Trophoblast cell (in vitro differentiated cells and primary cell): Measurements from ENCODE around the gene XIST.

Source experiments
- DNase-seq, 2 donors: peaks; one replicate each; pipeline ENCODE4 v3.0.0-alpha.2; 2016
- H2AFZ ChIP-seq: 2 replicates; pipeline ENCODE4 v1.6.1; 2013; ENCODE audit warnings: low read length, moderate library complexity, mild to moderate bottlenecking; ENCODE audit not compliant: insufficient read depth, poor library complexity
- H2AK5ac ChIP-seq: 2 replicates; pipeline ENCODE4 v1.6.1; 2013; ENCODE audit warnings: mild to moderate bottlenecking, low read length
- H2BK120ac ChIP-seq: 2 replicates; pipeline ENCODE4 v1.6.1; 2013; ENCODE audit warnings: low read length, mild to moderate bottlenecking, moderate library complexity; ENCODE audit not compliant: insufficient read depth, poor library complexity
- H2BK12ac ChIP-seq: 2 replicates; pipeline ENCODE4 v1.6.1; 2013; ENCODE audit warnings: mild to moderate bottlenecking, low read length, moderate library complexity
- H2BK5ac ChIP-seq: 2 replicates; pipeline ENCODE4 v1.6.1; 2013; ENCODE audit warnings: low read length, low read depth, moderate library complexity, mild to moderate bottlenecking; ENCODE audit not compliant: poor library complexity
- H3K14ac ChIP-seq: 2 replicates; pipeline ENCODE4 v1.6.1; 2013; ENCODE audit warnings: mild to moderate bottlenecking, low read length
- H3K18ac ChIP-seq: 2 replicates; pipeline ENCODE4 v1.6.1; 2013; ENCODE audit warnings: mild to moderate bottlenecking, low read length
- H3K23ac ChIP-seq: 2 replicates; pipeline ENCODE4 v1.6.1; 2013; ENCODE audit warnings: low read length
- H3K27ac ChIP-seq: 2 replicates; pipeline ENCODE4 v1.5.1; 2013; ENCODE audit warnings: low read depth, mild to moderate bottlenecking, inconsistent platforms, low read length, moderate library complexity
- H3K27me3 ChIP-seq: 2 replicates; pipeline ENCODE4 v1.6.1; 2013; ENCODE audit warnings: inconsistent platforms, mild to moderate bottlenecking, low read length, moderate library complexity; ENCODE audit not compliant: insufficient read depth
- H3K36me3 ChIP-seq, 2 experiments: 1 replicate in 1 of 2; 2 replicates in 1 of 2; pipeline ENCODE4 v1.6.1; 2013; ENCODE audit warnings: low read length in 2 of 2, mild to moderate bottlenecking in 2 of 2, moderate library complexity in 1 of 2; ENCODE audit not compliant: insufficient read depth in 2 of 2, control insufficient read depth in 1 of 2
- H3K4ac ChIP-seq: 2 replicates; pipeline ENCODE4 v1.6.1; 2013; ENCODE audit warnings: low read depth, mild to moderate bottlenecking, low read length, moderate library complexity
- H3K4me1 ChIP-seq, 2 experiments: 1 replicate in 1 of 2; 2 replicates in 1 of 2; pipeline ENCODE4 v1.6.1; 2013; ENCODE audit warnings: low read length in 2 of 2, mild to moderate bottlenecking in 2 of 2, moderate library complexity in 1 of 2; ENCODE audit not compliant: insufficient read depth in 2 of 2, control insufficient read depth in 1 of 2
- H3K4me2 ChIP-seq: 2 replicates; pipeline ENCODE4 v1.6.1; 2013; ENCODE audit warnings: inconsistent platforms, mild to moderate bottlenecking, low read length, moderate library complexity
- H3K4me3 ChIP-seq: 2 replicates; pipeline ENCODE4 v1.5.1; 2013; ENCODE audit warnings: mild to moderate bottlenecking, low read depth, low read length, inconsistent platforms
- H3K79me1 ChIP-seq: one replicate; pipeline ENCODE4 v1.6.1; 2013; ENCODE audit warnings: low read length
- H3K79me2 ChIP-seq: 2 replicates; pipeline ENCODE4 v1.6.1; 2013; ENCODE audit warnings: low read length, mild to moderate bottlenecking; ENCODE audit not compliant: control insufficient read depth, insufficient read depth, poor library complexity
- H3K9ac ChIP-seq: 2 replicates; pipeline ENCODE4 v1.6.1; 2013; ENCODE audit warnings: mild to moderate bottlenecking, low read length
- H3K9me3 ChIP-seq: 2 replicates; pipeline ENCODE4 v1.6.1; 2013; ENCODE audit warnings: low read depth, mild to moderate bottlenecking, control low read depth, inconsistent platforms, low read length; ENCODE audit not compliant: insufficient read depth
- H4K12ac ChIP-seq: 2 replicates; pipeline ENCODE4 v1.6.1; 2013; ENCODE audit warnings: low read depth, mild to moderate bottlenecking, low read length, moderate library complexity
- H4K8ac ChIP-seq: 2 replicates; pipeline ENCODE4 v1.6.1; 2013; ENCODE audit warnings: low read depth, mild to moderate bottlenecking, low read length, moderate library complexity
- H4K91ac ChIP-seq: one replicate; pipeline ENCODE4 v1.6.1; 2013; ENCODE audit warnings: low read depth, mild to moderate bottlenecking, low read length, moderate library complexity
- WGBS: extraction: QIAGEN DNeasy Blood & Tissue Kit; methylation state at CpG from one replicate; pipeline ENCODE4 v1.1.7; 2013; ENCODE audit warnings: missing lambda C conversion rate; ENCODE audit not compliant: insufficient read length, insufficient coverage; ENCODE audit errors: extremely low coverage; 5-methylcytosine and 5-hydroxymethylcytosine counted together

XIST gene

GRCh38 chrX:73852022-73852421 lies 492 bp downstream of the XIST start:
- H2BK12ac ChIP-seq, result no peak overlapping the region
- H4K8ac ChIP-seq, result no peak overlapping the region

GRCh38 chrX:73851014-73852009 lies 1.2 kb downstream of the XIST start:
- Histone ChIP-seq H3K9ac (no peak overlapping the region), H3K14ac (no peak overlapping the region), H4K12ac (no peak overlapping the region), H3K79me1 (no peaks in the 10 kb centered on the region), H3K4ac (no peak overlapping the region), H3K9me3 (no peaks in the 10 kb centered on the region), H3K18ac (no peak overlapping the region), H3K4me1 (no peaks in the 10 kb centered on the region), H3K79me2 (no peaks in the 10 kb centered on the region), H3K4me2 (no peak overlapping the region), H2BK120ac (no peak overlapping the region), H3K23ac (no peak overlapping the region), H4K91ac (no peak overlapping the region), H2AK5ac (no peak overlapping the region), H2AFZ (no peak overlapping the region), H4K8ac (no peak overlapping the region), H2BK5ac (no peak overlapping the region), H3K4me3 (no peak overlapping the region), H3K27me3 (no peaks in the 10 kb centered on the region), H3K36me3 (no peaks in the 10 kb centered on the region), H3K27ac (no peak overlapping the region), H2BK12ac (no peak overlapping the region)
- no CpG with 5 or more reads among the region's 33 CpGs for WGBS
- peak; percentile 14 to 96 for DNase-seq

More at GRCh38 chrX:73852022-73852421, 492 bp downstream of the XIST start:
- Histone ChIP-seq H3K4me2 (no peak overlapping the region), H3K36me3 (no peaks in the 10 kb centered on the region), H4K12ac (no peak overlapping the region), H3K18ac (no peak overlapping the region), H2BK120ac (no peak overlapping the region), H4K91ac (no peak overlapping the region), H3K79me2 (no peaks in the 10 kb centered on the region), H3K4ac (no peak overlapping the region), H2BK5ac (no peak overlapping the region), H3K23ac (no peak overlapping the region), H3K14ac (no peak overlapping the region), H3K4me1 (no peaks in the 10 kb centered on the region), H3K9me3 (no peaks in the 10 kb centered on the region), H3K9ac (no peak overlapping the region), H2AFZ (no peak overlapping the region), H2AK5ac (no peak overlapping the region), H3K4me3 (no peak overlapping the region), H3K79me1 (no peaks in the 10 kb centered on the region), H3K27me3 (no peaks in the 10 kb centered on the region), H3K27ac (no peak overlapping the region)
- DNase-seq, result no peak
- no CpG with 5 or more reads among the region's 19 CpGs for WGBS

- WGBS, result no CpG with 5 or more reads among the region's 5 CpGs
- Histone ChIP-seq H2BK120ac (no peak overlapping the region), H3K9ac (no peak overlapping the region), H3K27me3 (no peaks in the 10 kb centered on the region), H4K12ac (no peak overlapping the region), H3K79me2 (no peaks in the 10 kb centered on the region), H3K4me2 (no peak overlapping the region), H3K36me3 (no peaks in the 10 kb centered on the region), H3K4ac (no peak overlapping the region), H4K91ac (no peak overlapping the region), H2AK5ac (no peak overlapping the region), H2BK12ac (no peak overlapping the region), H3K9me3 (no peaks in the 10 kb centered on the region), H2AFZ (no peak overlapping the region), H2BK5ac (no peak overlapping the region), H3K4me3 (no peak overlapping the region), H3K27ac (no peak overlapping the region), H3K79me1 (no peaks in the 10 kb centered on the region), H3K18ac (no peak overlapping the region), H3K4me1 (no peaks in the 10 kb centered on the region), H3K23ac (no peak overlapping the region), H4K8ac (no peak overlapping the region), H3K14ac (no peak overlapping the region)
- peak in 1 of 2 donors; percentile 36 for DNase-seq
These were observed 2.1 kb downstream of the XIST start for GRCh38 chrX:73850124-73851013.

- H3K4me3 ChIP-seq, result no peak overlapping the region
- DNase-seq, result no peak
- no peaks in the 10 kb centered on the region for H3K9me3 ChIP-seq
- no peak overlapping the region for H3K9ac ChIP-seq
- no peak overlapping the region for H3K18ac ChIP-seq
- H3K23ac ChIP-seq, result no peak overlapping the region
- no peak overlapping the region for H2BK120ac ChIP-seq
- no peaks in the 10 kb centered on the region for H3K79me1 ChIP-seq
- WGBS, result no CpG with 5 or more reads among the region's 5 CpGs
- no peak overlapping the region for H3K27ac ChIP-seq
- H3K14ac ChIP-seq, result no peak overlapping the region
- no peak overlapping the region for H3K4ac ChIP-seq
- H4K8ac ChIP-seq, result no peak overlapping the region
- no peak overlapping the region for H3K4me2 ChIP-seq
- H2BK12ac ChIP-seq, result no peak overlapping the region
- H3K36me3 ChIP-seq, result no peaks in the 10 kb centered on the region
- H2BK5ac ChIP-seq, result no peak overlapping the region
- no peak overlapping the region for H4K12ac ChIP-seq
- no peak overlapping the region for H4K91ac ChIP-seq
- no peak overlapping the region for H2AFZ ChIP-seq
- no peak overlapping the region for H2AK5ac ChIP-seq
- H3K27me3 ChIP-seq, result no peaks in the 10 kb centered on the region
- no peaks in the 10 kb centered on the region for H3K4me1 ChIP-seq
- no peaks in the 10 kb centered on the region for H3K79me2 ChIP-seq
These were observed 3.4 kb downstream of the XIST start for GRCh38 chrX:73849073-73849472.
